Natural killer cell (primary cell): ENCODE data around the gene TENT5C. TPM values are rescaled to one million over a fixed set of nuclear protein-coding genes. Genes with fewer than 3 reads are reported as not detected.

ENCODE experiments used
- ATAC-seq, 3 donors: fragments of 150-1000 bp in 2 of 3; fragments of 200-7000 bp in 1 of 3; cut with Tn5 transposase; 1 replicate in 1 of 3; 2 replicates in 2 of 3; pipeline ENCODE4 v1.10.0; 2021; ENCODE audit warnings: mild to moderate bottlenecking in 2 of 3, moderate library complexity in 2 of 3
- DNase-seq, 2 donors: peaks; one replicate each; pipeline versions ENCODE4 v3.0.0 to v3.0.0-alpha.2; 2013 to 2021; ENCODE audit warnings: mixed read lengths in 1 of 2
- H3K27ac ChIP-seq: one replicate; pipeline ENCODE4 v1.5.1; 2013; ENCODE audit warnings: mild to moderate bottlenecking, low read length
- H3K27me3 ChIP-seq: one replicate; pipeline ENCODE4 v1.6.1; 2013; ENCODE audit warnings: low read length; ENCODE audit not compliant: control insufficient read depth, insufficient read depth
- H3K36me3 ChIP-seq: one replicate; pipeline ENCODE4 v1.6.1; 2013; ENCODE audit warnings: low read length; ENCODE audit not compliant: control insufficient read depth, insufficient read depth
- H3K4me1 ChIP-seq: one replicate; pipeline ENCODE4 v1.6.1; 2013; ENCODE audit warnings: low read length; ENCODE audit not compliant: control insufficient read depth, insufficient read depth
- H3K4me3 ChIP-seq: one replicate; pipeline ENCODE4 v1.5.1; 2013; ENCODE audit warnings: low read length
- H3K9me3 ChIP-seq: one replicate; pipeline ENCODE4 v1.6.1; 2013; ENCODE audit warnings: low read length; ENCODE audit not compliant: control insufficient read depth, insufficient read depth
- H3K27ac Mint-ChIP-seq, 2 donors: one replicate each; pipeline ENCODE4 v1.8.0; 2022; ENCODE audit warnings: mild to moderate bottlenecking in 2 of 2, mixed read lengths in 2 of 2, moderate library complexity in 1 of 2
- H3K27me3 Mint-ChIP-seq, 2 donors: one replicate each; pipeline ENCODE4 v1.8.0; 2022; ENCODE audit warnings: low read depth in 2 of 2, mixed read lengths in 2 of 2
- H3K36me3 Mint-ChIP-seq: one replicate; pipeline ENCODE4 v1.8.0; 2022; ENCODE audit warnings: mixed read lengths
- H3K4me1 Mint-ChIP-seq, 2 donors: one replicate each; pipeline ENCODE4 v1.8.0; 2022; ENCODE audit warnings: mixed read lengths in 2 of 2
- H3K4me3 Mint-ChIP-seq: one replicate; pipeline ENCODE4 v1.8.0; 2022; ENCODE audit warnings: mild to moderate bottlenecking, moderate library complexity, mixed read lengths
- H3K9me3 Mint-ChIP-seq, 2 donors: one replicate each; pipeline ENCODE4 v1.8.0; 2022; ENCODE audit warnings: mixed read lengths in 2 of 2
- WGBS: methylation state at CpG from one replicate; pipeline ENCODE4 v1.1.7; 2013; ENCODE audit warnings: missing lambda C conversion rate; ENCODE audit not compliant: insufficient coverage; 5-methylcytosine and 5-hydroxymethylcytosine counted together
- intact Hi-C: fragments of 100-400 bp; cut with micrococcal nuclease; formaldehyde crosslinking; loops from one replicate; pipeline ENCODE4 v1.14.2; 2022
- total RNA-seq, 4 donors: library from RNA; stranded (reverse); fragments of 120-200 nt in 1 of 4; gene quantifications; one replicate each; pipeline versions ENCODE4 v1.2.3 to v1.2.4, GENCODE V29; 2013 to 2022
- TF ChIP-seq, protein P1 (sequence below): fragments of 200-600 bp; IDR thresholded peaks from one replicate; pipeline ENCODE4 v1.8.0; 2022; ENCODE audit warnings: antibody characterized with exemption

The TENT5C gene
- total RNA-seq, 3 donors from 2014 or later (not counting 1 experiment from before 2014, with no cell fraction given), result 80.6 to 109 (median 90.9) TPM

DNA sequence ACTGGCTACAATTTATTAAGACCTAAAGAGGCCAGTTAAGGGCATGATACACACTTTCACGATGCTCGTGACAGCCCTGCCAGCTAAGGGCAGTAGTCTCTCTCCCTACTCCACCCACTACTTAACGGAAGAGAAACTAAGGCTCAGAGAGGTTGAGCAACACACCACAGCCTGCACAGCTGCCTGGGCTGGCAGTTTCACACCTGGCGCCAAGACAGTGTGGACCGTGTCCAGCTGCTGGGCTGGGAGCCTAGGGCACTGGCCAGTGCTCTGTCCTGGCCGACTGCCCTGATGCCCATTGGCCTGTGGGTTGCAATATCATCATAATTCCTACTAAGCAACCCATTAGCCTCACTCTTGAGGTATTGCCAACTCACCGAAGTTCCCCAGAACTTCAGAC is 27.6 kb downstream of the TENT5C start:
- no peak for DNase-seq
- Histone ChIP-seq H3K9me3 (no peaks in the 10 kb centered on the region), H3K27ac (no peak overlapping the region), H3K36me3 (no peaks in the 10 kb centered on the region), H3K27me3 (no peaks in the 10 kb centered on the region), H3K4me1 (peaks cover 21% of the 10 kb centered on the region), H3K4me3 (no peak overlapping the region)
- no peak overlapping the region for H3K27ac Mint-ChIP-seq
- peaks cover 18 to 37% of the 10 kb centered on the region in 2 donors for H3K27me3 Mint-ChIP-seq
- TF ChIP-seq, protein P1, sequence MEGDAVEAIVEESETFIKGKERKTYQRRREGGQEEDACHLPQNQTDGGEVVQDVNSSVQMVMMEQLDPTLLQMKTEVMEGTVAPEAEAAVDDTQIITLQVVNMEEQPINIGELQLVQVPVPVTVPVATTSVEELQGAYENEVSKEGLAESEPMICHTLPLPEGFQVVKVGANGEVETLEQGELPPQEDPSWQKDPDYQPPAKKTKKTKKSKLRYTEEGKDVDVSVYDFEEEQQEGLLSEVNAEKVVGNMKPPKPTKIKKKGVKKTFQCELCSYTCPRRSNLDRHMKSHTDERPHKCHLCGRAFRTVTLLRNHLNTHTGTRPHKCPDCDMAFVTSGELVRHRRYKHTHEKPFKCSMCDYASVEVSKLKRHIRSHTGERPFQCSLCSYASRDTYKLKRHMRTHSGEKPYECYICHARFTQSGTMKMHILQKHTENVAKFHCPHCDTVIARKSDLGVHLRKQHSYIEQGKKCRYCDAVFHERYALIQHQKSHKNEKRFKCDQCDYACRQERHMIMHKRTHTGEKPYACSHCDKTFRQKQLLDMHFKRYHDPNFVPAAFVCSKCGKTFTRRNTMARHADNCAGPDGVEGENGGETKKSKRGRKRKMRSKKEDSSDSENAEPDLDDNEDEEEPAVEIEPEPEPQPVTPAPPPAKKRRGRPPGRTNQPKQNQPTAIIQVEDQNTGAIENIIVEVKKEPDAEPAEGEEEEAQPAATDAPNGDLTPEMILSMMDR, result no peak
- no peak overlapping the region for H3K4me3 Mint-ChIP-seq
- ATAC-seq, result peak in 1 of 3 donors; percentile 6
- intact Hi-C loops, result no loop called here
- H3K36me3 Mint-ChIP-seq, result no peaks in the 10 kb centered on the region
- H3K9me3 Mint-ChIP-seq, result no peaks in the 10 kb centered on the region
- 86% methylated on average over 7 of the region's 7 CpGs for WGBS
- peaks cover 21 to 26% of the 10 kb centered on the region in 2 donors for H3K4me1 Mint-ChIP-seq

DNA sequence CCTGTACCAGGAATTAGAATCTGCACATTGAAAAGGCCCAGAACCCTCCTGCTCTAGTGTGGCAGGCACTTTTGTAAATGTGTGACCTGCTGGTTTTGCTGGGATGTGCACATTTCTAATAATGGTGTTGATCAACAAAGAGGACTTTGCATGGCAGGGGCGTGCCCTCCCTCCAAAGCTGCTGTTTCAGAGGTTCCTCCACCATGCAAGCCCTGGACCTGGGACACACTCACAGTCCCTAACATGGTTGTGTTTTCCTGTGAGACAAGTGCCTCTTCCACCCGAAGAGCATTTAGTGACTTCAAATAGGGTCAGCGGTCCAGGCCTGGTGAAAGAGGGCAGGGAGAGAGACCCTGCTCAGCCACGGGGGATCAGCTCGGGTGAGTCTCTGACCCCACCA is 28.1 kb downstream of the TENT5C start:
- Histone ChIP-seq H3K4me3 (no peak overlapping the region), H3K4me1 (peaks cover 20% of the 10 kb centered on the region), H3K36me3 (no peaks in the 10 kb centered on the region), H3K27ac (no peak overlapping the region), H3K9me3 (no peaks in the 10 kb centered on the region), H3K27me3 (no peaks in the 10 kb centered on the region)
- DNase-seq, result no peak
- Mint-ChIP-seq H3K36me3 (no peaks in the 10 kb centered on the region), H3K9me3 (no peaks in the 10 kb centered on the region), H3K4me3 (no peak overlapping the region), H3K27ac (no peak overlapping the region), H3K27me3 (peaks cover 18 to 42% of the 10 kb centered on the region in 2 donors), H3K4me1 (peaks cover 17 to 23% of the 10 kb centered on the region in 2 donors)
- no peak for ATAC-seq
- 96% methylated on average over 5 of the region's 5 CpGs for whole genome bisulfite sequencing
- intact Hi-C loops, result no loop called here
- TF ChIP-seq, protein P1, result no peak

DNA sequence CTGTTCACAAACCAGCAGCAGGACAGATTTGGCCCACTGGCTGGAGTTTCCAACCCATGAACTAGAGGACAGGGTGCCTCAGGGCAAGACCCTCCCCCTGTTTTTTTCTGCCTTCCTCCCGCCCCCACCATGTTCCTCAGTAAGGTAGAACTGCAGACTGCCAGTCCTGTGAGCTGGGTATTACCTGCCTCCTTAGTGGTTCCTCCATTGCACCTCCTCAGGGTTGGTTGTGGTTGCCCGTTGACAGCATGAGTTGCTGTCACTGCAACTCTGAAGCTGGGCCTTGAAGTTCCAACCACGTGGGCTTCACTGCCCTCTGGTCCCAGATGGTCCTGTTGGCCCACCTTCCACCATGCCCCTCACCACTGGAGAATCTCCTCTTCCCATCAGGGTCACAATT is 28.8 kb downstream of the TENT5C start:
- H3K27ac Mint-ChIP-seq, result no peak overlapping the region
- 82% methylated on average over 3 of the region's 3 CpGs for WGBS
- H3K4me1 ChIP-seq, result peaks cover 20% of the 10 kb centered on the region

More for the DNA sequence above, 28.8 kb downstream of the TENT5C start:
- TF ChIP-seq, protein P1, result no peak
- peaks cover 15 to 44% of the 10 kb centered on the region in 2 donors for H3K27me3 Mint-ChIP-seq
- H3K36me3 Mint-ChIP-seq, result no peaks in the 10 kb centered on the region
- no peak for ATAC-seq
- no peak for DNase-seq
- Histone ChIP-seq H3K36me3 (no peaks in the 10 kb centered on the region), H3K27me3 (no peaks in the 10 kb centered on the region), H3K9me3 (no peaks in the 10 kb centered on the region), H3K4me3 (no peak overlapping the region), H3K27ac (no peak overlapping the region)
- H3K4me1 Mint-ChIP-seq, result peaks cover 11 to 16% of the 10 kb centered on the region in 2 donors
- no peak overlapping the region for H3K4me3 Mint-ChIP-seq
- H3K9me3 Mint-ChIP-seq, result no peaks in the 10 kb centered on the region
- intact Hi-C loops, result no loop called here
